GM18507 (cell line): ENCODE data around the gene CHRDL2.
A peak's percentile ranks its signal among the peaks of the same experiment; 100 is the strongest.
"Not testable (repeated sequence)": the region's sequence is repeated elsewhere in the genome, so short reads cannot be mapped to it uniquely, and the experiment has no call there.

Experiments
- DNase-seq: peaks from one replicate; pipeline ENCODE4 v3.0.0; 2011; ENCODE audit warnings: low read depth; ENCODE audit not compliant: insufficient read length; ENCODE audit errors: extremely low spot score
- FAIRE-seq: peaks from 2 replicates; lab custom pipeline; 2011; peaks lifted over from hg19 to GRCh38; lab: Jason Lieb, UNC

CHRDL2 gene

DNA sequence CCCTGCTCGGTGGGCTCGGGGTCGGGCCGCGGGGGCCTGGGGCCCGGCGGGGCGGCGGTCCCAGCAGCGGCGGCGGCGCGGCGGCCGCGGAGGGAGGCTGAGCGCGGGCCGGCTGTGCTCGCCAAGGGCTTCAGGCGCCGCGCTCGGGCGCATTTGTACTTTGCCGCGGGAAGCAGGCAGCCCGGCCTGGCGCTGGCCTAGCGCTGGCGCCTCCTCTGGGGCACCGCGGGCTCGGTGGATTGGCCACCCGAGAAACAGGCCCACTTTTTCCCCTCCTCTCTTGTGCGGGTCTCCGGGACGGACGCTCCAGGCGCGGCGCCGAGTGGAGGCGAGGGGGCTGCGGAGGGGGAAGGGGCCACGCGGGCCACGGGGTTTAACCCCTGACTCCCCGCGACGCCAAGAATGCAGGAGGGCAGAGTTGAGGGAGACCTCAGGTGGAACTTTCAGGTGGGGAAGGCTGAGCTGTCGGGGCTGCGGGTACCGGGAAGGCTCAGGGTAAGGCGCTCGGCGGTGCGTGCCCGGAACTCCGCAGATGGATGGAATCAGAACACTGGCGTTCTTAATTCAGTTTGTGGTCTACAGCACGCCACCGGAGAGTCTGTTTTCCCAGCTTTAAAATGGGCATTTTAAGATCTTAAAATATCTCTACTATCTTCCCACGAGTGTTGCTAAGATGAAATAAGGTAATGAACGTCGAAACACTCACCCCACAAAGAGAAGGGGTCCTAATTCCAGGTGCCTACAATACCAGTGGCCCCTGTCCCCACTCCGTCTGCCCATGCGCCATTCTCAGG, at the start of gene CHRDL2:
CHRDL2 (minus strand) TSS at position 126 of the 794 bp plus-strand sequence. CDS start 538 bp downstream, outside the sequence.
- DNase-seq: no peak
- no peak for FAIRE-seq

DNA sequence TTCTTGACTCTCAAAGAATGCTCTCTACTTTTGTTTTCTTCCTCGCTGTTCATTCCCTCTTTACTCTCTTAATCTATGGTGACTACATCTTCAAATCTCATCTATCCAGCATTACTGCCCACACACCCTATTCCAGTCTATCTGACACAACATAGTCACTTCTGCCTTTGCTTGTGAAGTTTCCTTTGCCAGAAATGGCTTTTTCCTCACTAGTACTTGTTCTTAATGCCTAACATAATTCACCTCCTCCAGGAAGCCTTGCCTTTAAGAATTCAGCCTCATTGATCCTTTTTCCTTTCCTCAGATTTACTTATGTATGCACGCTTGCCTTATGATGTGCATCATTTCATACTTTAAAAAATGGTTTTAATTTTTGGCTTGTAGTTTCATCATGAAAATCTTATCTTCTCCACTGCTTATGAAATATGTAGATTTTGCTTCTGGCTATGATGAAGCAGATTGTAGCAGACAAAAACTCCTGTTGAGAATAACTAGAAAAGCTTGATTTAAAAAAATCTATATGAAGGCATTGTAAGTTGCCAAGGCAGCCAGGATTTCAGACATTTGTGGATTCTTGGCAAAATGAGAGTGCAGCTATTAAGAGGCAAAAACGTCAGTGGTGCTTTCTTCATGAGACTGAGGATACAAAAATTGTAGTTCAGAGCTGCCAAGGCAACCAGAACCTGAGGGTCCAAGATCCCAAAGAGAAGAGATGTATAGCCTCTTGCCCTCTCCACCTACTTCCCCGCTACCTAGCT, 49.2 kb upstream of the CHRDL2 start:
- DNase-seq: no peak
- FAIRE-seq: no peak

- DNase-seq (no peak), FAIRE-seq (no peak)
Observed at GRCh38 chr11:74778581-74778980, 47.4 kb upstream of the CHRDL2 start.

DNA sequence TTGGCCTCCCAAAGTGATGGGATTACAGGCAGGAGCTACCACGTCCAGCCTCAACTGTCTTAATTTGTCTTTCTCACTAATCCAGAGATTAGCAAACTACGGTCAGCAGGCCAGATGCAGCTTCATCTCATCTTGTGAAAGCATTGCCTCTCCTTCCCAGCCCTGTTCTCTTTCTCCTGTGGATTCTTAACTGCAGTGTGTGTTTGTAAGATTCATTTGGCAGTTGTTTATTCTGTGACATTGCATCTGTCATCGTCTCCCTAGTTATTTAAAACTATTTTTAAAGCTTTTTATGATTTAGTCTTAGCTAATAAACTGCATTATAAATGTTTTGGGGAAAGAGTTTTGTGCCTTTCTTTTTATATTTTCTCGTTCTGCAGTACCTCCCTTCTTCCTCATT, 46.7 kb upstream of the CHRDL2 start:
- DNase-seq (no peak), FAIRE-seq (no peak)

GRCh38 chr11:74777038-74777437, 45.8 kb upstream of the CHRDL2 start:
- no peak for FAIRE-seq
- no peak for DNase-seq

DNA sequence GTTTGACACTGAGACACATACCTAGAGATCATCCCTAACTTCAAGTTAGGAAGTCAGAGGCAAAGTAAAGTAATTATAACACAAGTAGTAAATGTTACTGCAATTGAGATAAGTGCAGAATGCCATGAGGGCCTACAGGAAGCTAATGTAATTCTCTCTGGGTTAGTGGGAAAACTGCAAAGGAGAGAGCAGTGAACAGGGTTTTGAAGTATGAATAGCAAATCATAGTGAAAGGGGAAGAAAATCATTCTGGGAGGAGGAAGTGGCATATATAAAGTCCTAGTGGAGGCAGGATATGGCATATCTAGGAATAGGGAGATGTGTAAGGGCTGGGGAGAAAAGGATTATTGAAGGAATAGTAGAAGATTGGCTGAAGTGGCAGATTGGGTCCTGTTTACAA, 45.3 kb upstream of the CHRDL2 start:
- no peak for FAIRE-seq
- DNase-seq: no peak

GRCh38 chr11:74775762-74776161, 44.5 kb upstream of the CHRDL2 start:
- no peak for FAIRE-seq
- DNase-seq: no peak

- DNase-seq: no peak
- FAIRE-seq: no peak
Observed at GRCh38 chr11:74773476-74773875, 42.2 kb upstream of the CHRDL2 start.

DNA sequence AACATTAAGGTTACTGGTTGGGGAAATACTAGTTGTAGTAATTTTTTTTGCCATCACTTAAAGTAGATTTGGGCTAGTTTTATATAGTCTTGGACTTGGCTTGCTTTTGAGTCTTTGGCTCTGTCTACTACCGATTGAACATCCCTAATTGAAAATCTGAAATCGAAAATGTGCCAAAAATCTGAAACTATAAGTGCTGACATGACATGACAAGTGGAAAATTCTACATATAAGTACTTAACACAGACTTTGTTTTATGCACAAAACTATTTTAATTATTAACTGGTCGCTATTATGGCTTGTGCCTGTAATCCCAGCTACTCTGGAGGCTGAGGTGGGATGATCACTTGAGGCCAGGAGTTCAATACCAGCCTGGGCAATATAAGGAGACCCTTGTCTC, 39.9 kb upstream of the CHRDL2 start:
- FAIRE-seq (no peak), DNase-seq (no peak)

GRCh38 chr11:74770456-74770855, 39.2 kb upstream of the CHRDL2 start:
- DNase-seq: no peak
- no peak for FAIRE-seq

DNA sequence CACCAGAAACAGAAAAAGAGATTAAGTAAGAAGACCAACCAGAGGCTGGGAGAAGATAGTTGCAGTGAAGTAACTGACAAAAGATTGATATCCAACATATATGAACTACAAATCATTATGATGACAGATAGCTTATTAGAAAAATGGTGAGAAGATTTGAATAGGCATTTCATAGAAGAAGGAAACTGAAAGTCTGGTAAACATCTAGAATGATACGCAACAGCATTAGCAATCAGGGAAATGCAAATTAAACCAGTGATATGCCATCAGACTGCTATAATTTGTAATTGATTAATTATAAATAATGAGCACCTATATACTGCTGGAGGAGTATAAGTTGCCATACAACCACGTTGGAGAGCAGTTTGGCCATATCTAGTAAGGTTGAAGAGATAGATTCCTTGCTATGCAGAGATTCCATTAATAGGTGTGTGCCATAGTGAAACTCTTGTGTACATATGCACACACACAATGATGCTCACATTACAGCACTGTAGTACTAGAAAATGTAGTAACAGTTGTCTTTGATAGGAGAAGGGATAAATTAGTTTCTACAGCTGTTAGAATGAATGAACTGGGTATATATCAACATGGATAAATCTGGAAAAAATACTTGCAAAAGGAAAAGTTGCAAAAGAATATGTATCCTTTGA, 38.0 kb upstream of the CHRDL2 start:
- DNase-seq (no peak), FAIRE-seq (no peak)

- DNase-seq: not testable (repeated sequence)
- peak; percentile 90 for FAIRE-seq
Observed at GRCh38 chr11:74768172-74768651, 37.0 kb upstream of the CHRDL2 start.

DNA sequence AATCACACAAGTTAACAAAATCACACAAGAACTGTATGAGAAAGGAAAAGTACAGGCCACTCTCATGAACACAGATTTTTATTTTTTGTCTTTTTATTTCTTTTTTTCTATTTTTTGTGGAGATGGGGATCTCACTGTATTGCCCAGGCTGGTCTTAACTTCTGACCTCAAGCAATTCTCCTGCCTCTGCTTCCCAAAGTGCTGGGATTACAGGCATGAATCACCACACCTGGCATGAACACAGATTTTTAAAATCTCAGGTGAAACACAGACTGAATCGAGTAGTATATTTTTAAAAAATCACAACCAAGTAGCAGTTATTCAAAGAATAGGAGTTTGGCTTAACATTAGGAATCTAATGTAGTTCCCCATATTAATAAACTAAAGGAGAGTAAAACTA, 35.7 kb upstream of the CHRDL2 start:
- FAIRE-seq (no peak), DNase-seq (no peak)

- no peak for FAIRE-seq
- DNase-seq: no peak
Observed at GRCh38 chr11:74756571-74756970, 25.3 kb upstream of the CHRDL2 start.

DNA sequence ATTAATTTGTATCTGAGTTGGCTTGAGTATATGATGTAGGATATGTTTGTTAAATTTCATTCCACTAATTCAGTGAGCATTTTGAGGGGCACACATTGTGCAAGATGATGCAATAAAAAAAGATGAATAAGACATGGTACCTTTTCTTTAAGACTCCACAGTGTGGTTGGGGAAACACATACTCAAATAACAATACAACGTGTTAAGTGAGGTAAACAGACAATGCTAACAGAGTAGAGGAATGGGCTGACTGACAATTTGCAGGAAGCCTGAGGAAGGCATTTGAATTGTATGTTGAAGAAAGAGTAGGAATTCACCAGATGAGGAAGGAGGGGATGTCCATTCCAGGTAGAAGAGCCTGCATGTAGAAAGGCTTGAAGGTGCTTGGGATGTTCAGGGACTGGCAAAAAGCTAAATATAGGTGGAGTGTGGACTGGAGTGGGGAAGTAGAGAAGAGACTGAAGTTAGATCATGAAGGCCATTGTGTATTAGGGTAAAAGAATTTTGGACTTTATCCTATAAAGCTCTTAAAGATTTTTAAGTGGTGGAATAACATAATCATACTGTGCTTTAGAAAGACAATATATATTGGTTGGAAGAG, 24.3 kb upstream of the CHRDL2 start:
- DNase-seq (no peak), FAIRE-seq (no peak)

DNA sequence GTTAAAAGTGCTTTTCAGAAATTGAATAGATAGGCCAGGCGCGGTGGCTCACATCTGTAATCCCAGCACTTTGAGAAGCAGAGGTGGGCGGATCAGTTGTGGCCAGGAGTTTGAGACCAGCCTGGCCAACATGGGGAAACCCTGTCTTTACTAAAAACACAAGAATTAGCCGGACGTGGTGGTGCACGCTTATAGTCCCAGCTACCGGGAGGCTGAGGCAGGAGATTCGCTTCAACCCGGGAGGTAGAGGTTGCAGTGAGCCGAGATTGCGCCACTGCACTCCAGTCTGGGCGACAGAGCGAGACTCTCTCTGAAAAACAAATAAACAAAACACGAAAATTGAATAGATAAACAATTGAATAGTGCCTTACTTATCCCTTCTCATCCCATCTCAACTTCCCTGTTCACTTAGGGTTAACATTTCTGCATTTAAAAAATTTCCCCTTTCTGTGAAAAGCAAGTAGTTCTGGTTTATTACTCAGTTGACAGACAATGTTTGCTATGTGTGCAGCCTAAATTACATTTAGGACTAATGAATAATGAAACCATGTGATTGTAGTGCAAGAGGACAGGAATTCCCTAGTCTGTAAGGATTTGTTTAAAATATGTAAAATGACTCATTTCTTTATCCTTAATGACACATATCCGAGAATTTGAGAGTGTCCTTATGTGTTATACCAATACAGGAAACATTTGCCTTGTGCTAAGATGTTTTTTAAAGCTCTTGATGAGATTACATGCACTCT, 23.5 kb upstream of the CHRDL2 start:
- no peak for DNase-seq
- FAIRE-seq: peak; percentile 42

- no peak for FAIRE-seq
- no peak for DNase-seq
Observed at GRCh38 chr11:74751303-74751702, 20.1 kb upstream of the CHRDL2 start.

DNA sequence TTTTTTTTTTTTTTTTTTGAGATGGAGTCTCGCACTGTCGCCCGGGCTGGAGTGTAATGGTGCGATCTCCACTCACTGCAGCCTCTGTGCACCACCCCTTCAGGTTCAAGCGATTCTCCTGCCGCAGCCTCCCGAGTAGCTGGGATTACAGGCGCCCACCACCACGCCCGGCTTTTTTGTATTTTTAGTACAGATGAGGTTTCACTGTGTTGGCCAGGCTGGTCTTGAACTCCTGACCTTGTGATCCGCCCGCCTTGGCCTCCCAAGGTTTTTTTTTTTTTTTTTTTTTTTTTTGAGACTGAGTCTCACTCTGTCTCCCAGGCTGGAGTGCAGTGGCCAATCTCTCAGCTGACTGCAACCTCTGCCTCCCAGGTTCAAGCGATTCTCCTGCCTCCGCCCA, 19.4 kb upstream of the CHRDL2 start:
- FAIRE-seq: not testable (repeated sequence)

GRCh38 chr11:74749965-74750296, 18.7 kb upstream of the CHRDL2 start:
- FAIRE-seq (no peak), DNase-seq (no peak)

More for the DNA sequence above, 19.4 kb upstream of the CHRDL2 start:
- DNase-seq: not testable (repeated sequence)
